GM18858 (cell line): Measurements from ENCODE around the gene SARM1.

ENCODE experiments used
- ATAC-seq: cut with Tn5 transposase; IDR thresholded peaks from one replicate; pipeline ENCODE4 v1.9.1; 2021; ENCODE audit not compliant: unreplicated experiment

Gene SARM1

DNA sequence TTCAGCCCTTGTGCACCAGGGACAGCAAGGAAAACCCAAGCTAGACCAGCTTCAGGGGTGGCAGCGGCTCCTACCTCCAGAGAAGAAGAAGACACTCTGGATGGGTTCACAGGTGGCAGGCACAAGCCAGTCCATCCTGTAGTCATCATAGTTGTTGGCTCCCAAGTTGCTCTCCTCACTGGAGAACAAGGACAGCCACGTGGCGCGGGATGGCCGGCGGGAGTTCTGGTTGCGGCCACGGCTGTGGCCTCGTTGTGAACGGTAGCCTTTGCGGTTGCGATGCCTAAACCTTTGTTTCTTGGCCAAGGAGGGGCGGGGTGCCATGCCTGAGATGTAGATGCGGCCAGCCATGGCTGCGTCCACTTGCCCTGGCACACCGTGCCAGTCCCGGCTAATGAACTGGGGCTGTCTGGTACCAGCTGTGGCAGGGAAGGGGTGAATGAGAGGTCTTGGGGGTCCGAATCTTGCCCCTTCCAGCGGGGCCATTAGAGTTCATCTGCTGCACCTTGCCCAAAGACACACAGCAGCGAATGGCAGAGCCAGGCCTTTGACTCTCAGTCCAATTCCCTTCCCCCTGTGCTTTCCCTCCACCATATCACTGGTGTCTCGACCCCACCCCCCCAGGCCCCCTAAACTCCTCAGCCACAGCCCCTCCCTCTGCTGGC, 3.7 kb upstream of the SARM1 start:
- ATAC-seq = no peak

DNA sequence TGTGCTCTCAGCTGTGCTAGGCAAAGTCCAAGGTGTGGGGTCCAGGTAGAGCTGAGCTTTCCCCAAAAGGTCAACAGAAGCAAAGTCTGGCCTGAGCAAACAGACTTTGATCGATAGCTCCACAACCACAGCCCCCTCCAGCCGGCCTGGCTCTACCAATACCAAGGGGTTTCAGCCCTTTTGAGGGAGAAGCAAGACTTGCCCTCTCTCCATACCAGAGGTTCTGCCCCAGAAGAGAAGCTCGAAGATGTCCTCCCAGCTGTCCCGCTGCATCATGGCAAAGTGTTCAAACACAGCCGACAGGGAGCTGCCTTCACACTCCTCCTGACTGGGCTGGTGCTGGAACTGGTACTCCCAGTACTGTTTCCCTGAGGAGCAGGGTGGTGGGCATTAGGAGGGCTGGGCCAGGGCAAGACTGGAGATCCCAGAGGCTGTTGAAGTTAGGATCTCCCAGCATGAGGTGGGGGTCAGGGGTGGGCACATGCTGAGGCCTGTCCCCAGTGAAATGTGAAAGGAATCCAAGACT, 3.1 kb upstream of the SARM1 start:
- ATAC-seq = no peak

DNA sequence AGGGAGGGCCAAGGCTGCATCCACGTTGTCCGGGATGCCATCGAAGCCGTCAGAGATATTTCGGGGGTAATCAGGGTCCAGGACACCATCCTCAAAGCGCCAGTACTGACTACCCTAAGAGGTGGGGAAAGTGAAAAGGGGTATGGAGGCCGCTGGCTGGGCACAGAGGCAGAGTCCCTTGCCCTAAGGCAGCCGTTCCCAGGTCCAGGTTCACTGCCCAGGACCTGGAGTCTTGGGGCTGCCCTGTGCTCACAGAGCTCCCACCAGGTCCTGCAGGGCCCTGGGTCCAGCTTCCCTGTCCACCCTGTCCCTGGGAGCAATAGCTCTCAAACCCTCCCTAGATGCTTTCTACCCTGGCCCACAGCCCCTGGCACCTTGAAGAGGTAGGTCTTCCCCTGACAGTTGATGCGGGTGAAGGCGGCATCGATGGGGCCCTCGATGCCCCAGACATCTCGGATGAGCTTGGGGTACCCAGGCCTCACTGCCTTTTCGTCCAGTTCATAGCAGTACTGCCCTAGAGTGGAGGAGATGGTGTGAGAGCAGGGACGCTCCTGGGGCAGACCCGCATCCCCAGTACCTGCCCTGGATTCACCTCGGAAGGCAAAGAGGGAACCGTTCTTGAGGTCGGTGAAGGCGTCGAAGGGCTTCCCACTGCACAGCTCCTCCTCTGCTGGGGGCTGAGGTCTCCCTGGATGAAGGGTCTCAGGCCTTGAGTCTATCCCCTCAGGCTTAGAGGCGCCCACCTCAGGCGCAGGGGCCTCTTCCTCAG, 2.4 kb upstream of the SARM1 start:
- ATAC-seq = no peak

DNA sequence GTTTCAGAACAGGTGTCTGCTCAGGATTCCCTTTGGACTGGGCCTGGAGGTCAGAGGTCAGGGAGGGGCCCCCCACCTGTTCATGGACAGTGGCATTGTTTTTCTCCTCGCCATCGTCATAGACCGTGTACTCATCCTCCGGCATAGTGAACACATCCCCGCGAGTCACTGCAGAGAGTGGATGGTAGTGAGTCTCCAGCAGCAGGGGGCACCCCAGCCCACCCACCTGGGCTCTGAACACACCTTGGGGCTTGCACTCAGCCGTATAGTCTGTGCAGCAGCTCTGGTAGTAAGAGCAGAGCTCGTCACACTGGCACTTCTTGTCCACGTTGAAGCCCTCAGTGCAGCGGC, 1.8 kb upstream of the SARM1 start:
- ATAC-seq = no peak

DNA sequence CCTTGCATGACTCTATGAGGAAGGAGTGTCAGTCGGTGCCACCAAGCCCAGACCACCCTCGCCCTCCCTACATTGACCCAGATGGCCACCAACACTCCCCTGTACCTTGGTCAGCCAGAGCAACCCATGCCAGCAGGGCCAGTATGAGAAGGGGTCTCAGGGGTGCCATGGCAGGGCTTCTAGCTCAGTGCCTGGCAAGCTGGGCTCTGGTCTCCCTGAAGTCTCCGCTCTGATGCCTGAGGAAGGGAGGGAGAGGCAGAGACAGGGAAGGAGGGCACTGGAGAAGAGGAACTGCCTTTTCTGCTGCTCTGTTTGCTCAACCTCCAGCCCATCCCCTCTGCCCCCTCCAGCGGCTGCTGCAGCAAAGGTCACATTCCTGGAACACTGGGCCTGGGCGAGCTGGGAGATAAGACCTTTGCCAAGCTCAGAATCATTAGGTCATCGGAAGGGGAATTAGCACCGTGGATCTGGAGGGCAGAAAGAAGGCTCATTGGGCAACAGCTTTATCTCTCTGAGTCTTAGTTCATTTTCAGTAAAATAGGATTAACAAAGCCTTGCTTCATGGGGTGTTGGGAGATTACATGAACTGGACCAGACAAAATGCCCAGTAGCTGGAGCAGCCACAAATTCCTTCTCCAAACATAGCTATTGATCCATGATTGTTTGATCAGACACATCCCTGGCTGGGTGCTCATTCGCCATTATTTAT, 1.3 kb upstream of the SARM1 start, which contains the start of gene VTN:
VTN (minus strand) TSS at position 273 of the 709 bp plus-strand sequence; CDS start at position 169, 104 bp downstream.
- no peak for ATAC-seq

DNA sequence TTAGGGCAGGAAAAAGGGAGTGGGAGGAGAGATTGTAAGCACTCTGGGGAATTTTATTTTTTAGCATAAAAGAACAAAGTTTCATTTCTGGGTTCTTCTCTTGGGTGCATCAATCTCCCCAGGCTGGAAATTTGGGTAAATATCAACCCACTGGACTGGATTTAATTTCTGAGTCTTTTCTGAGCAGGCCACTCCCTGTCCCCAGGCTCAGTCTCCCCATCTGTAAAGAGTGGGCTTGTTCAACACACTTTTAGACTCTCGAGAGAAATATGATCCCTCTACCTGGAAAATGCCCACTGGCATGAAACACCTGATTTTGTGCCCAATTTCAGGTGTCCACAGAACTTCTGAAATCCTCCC, 770 bp upstream of the SARM1 start:
- ATAC-seq = no peak

DNA sequence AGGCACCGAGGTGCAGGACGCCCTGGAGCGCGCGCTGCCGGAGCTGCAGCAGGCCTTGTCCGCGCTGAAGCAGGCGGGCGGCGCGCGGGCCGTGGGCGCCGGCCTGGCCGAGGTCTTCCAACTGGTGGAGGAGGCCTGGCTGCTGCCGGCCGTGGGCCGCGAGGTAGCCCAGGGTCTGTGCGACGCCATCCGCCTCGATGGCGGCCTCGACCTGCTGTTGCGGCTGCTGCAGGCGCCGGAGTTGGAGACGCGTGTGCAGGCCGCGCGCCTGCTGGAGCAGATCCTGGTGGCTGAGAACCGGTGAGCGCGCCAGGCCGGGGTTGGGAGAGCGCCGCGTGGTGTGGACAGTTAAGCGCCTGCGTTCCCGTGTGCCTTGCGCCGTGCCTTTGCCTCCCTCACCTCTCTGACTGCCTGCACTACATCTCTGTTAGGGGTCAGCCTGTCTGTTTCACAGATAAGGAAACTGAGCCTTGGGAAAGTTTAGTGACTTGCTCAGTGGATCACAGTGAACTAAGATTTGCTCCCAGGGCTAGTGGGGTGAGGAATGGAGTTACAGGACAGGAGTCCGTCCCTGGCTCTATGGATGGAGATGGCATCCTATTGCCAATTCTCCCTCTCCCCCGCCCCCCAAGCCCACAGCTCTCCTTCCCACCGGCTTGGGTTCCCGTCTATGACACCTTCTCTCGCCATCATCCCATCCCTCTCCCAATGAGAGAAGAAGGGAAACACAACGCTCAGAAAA, 880 bp downstream of the SARM1 start:
- no peak for ATAC-seq

DNA sequence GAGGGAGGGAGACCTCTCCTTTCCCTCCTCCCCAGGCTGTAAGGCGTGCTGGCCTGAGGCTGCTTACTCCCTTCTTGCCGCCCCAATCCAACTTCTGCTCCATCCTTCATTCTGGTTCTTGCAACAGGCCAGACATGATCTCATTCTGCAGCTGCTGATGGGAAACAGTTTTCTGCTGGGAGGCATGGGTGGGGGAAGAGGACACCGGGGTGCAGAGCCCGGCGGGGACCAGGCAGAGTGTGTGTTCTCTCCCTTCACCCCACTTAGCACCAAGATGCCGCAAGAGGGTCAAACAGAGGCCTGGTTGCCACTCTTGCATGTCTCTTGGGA, 1.4 kb downstream of the SARM1 start:
- no peak for ATAC-seq

DNA sequence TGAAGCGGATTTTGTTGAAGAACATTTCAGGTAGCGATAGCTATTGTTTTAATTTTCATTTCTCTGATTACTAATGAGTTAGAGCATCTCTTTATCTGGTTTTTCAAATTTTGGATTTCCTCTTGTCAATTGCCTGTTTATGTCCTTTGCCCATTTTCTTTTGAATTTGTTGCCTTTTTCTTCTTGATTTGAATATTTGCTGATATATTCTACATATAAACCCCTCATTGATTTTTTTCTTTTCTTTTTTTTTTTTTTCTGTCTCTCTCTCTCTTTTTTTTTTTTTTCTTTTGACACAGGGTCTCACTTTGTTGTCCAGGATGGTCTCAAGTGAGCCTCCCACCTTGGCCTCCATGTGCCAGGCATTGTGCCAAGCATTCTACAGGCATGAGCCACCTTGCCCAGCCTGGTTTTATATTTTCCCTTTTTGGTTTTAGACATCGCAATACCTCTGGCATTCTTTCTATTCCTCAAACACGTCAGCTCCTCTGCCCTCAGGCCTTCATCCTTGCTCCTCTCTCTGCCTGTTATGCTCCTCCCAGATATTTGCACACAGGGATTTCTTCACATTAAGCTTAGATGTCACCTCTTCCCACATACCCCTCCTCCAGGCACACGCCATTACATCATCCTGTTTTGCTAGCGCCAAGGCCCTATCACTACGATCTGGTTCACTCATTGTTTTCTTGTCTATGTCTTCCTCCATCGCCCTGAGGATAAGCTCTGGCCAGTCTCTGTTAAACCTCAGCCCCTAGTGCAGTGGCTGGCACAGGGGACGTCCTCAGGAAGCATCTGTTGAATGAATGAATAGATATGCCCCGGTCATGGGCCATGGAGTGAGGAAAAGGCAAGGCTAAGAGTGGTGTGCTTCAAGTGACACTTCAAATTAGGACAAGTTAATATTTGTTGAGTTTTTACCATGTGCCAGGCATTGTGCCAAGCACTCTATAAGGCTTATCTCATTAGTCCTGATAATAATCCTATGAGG, 8.6 kb downstream of the SARM1 start:
- no peak for ATAC-seq

DNA sequence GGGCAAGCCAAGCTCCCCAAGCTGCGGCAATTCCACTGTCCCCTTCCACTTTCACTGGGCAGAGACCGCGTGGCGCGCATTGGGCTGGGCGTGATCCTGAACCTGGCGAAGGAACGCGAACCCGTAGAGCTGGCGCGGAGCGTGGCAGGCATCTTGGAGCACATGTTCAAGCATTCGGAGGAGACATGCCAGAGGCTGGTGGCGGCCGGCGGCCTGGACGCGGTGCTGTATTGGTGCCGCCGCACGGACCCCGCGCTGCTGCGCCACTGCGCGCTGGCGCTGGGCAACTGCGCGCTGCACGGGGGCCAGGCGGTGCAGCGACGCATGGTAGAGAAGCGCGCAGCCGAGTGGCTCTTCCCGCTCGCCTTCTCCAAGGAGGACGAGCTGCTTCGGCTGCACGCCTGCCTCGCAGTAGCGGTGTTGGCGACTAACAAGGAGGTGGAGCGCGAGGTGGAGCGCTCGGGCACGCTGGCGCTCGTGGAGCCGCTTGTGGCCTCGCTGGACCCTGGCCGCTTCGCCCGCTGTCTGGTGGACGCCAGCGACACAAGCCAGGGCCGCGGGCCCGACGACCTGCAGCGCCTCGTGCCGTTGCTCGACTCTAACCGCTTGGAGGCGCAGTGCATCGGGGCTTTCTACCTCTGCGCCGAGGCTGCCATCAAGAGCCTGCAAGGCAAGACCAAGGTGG, 9.8 kb downstream of the SARM1 start:
- no peak for ATAC-seq

DNA sequence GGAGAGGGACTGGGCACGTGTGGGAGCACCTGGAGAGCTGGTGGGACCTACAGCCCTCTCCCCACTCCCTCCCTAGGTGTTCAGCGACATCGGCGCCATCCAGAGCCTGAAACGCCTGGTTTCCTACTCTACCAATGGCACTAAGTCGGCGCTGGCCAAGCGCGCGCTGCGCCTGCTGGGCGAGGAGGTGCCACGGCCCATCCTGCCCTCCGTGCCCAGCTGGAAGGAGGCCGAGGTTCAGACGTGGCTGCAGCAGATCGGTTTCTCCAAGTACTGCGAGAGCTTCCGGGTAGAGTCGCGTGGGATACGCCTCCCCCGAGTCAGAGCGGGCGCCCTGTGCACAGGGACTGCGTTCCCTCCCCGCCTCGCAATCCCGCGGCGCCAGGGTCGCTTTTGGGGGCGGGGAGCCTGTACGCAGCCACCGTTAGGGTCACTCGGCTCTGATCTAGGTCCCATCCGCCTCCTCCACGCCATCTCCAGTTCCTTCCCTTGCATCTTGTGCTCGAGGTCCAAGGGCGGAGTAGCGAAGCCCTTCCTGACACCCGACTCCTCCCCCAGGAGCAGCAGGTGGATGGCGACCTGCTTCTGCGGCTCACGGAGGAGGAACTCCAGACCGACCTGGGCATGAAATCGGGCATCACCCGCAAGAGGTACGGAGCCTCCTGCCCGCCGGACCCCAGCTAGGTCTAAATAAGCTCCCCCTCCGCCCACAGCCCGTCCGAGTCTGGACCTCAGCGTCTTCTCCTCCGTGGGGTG, 13.0 kb downstream of the SARM1 start:
- ATAC-seq = no peak

DNA sequence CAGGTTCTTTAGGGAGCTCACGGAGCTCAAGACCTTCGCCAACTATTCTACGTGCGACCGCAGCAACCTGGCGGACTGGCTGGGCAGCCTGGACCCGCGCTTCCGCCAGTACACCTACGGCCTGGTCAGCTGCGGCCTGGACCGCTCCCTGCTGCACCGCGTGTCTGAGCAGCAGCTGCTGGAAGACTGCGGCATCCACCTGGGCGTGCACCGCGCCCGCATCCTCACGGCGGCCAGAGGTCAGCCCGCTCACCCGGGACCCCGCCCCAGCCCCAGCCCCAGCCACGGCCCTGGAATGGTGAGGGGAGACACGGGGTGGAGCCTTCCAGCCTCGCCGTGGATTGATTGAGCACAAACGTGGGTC, 13.5 kb downstream of the SARM1 start:
- ATAC-seq = no peak

DNA sequence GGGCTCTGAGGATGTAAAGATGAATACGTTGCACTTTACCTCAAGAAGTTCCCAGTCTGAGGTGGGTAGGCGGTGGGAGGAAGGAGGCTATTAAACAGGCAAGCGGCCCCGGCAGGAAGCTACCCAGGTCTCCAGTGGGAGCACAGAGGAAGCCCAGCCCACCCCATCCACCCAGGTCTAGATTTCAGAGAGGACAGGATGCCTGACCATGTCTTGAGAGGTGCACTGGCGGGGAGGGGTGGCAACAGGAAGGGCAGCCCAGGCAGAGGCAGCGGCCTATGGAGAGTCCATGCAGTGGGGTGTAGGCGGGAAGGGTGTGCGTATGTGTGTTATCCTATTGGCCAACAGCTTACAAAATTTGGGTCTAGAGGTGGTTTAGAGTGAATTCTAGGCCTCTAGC, 13.9 kb downstream of the SARM1 start:
- ATAC-seq = no peak

DNA sequence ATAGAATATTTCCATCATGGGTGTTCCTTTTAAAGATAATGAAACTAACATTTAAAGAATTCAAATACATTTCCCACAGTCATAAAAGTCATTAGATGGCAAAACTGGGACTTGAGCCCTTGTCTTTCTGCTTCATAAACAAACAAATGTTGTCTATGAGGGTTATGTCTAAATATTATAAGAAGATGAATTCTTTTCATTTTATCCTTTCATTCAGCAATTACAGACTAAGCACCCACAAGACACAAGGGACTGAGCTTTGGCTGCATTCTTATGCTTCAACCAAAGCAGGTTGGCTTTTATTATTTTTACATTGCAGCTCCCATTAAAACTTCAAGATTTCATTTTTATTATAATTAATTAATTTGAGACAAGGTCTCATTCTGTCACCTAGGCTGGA, 14.9 kb downstream of the SARM1 start:
- ATAC-seq = no peak

DNA sequence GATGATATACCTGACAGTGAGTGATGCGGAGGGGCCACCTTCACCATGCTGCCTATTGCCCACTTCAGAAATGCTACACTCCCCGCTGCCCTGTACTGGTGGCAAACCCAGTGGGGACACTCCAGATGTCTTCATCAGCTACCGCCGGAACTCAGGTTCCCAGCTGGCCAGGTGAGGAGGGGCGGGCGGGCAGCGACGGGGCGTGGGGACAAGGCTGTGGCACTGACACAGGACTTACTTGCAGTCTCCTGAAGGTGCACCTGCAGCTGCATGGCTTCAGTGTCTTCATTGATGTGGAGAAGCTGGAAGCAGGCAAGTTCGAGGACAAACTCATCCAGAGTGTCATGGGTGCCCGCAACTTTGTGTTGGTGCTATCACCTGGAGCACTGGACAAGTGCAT, 16.6 kb downstream of the SARM1 start:
- no peak for ATAC-seq

DNA sequence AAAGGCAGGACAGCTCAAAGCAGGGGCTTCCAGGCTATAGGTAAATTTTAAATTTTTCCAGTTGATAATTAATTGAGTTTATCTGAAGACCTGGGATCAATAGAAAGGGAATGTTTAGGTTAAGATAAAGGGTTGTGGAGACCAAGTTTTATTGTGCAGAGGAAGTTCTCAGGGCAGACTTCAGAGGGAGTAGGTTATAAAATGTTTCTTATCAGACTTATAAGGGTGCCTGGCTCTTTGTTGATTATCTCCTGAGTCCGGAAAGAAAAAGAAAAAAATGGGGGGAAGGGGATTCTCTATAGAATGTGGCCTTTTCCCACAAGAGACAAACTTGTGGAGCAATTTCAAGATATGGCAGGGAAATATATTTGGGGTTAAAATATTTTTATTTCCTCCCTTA, 18.6 kb downstream of the SARM1 start:
- no peak for ATAC-seq

DNA sequence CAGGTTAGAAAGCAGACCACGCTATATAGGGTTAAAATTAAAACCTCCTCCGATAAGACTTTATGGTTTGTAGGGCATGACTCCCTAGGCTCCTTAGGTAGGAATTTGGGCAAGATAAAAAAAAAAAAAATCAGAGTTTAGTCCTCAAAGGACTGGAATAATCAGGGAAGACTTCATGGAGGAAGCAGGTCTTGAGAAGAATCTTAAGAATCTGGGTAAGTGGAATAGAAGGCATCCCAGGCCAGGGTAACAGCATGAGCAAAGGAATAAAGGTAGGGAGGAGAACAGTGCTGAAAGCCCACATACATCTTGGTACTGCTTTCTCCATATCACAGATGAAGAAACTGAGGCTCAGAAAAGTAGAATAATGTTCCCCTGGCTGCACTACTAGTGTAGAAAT, 19.1 kb downstream of the SARM1 start:
- no peak for ATAC-seq

DNA sequence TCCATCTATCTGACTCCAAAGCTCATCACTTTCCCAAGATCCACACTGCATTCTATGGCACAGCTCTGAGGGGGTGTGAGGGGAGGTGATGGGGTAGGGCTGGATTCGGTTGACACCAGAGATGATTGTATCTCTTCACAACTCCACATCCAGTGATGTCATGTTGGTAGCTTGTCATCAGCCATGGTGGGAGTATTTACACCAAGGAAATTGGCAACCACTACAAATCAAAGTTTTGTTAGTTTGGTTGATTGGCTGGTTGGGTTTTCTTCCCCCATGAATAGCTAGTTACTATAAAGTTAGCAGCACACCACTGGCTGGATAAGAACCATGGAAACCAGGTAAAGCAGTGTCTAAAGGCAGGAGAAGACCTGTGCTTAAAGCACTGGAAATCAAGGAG, 19.5 kb downstream of the SARM1 start:
- ATAC-seq = no peak

DNA sequence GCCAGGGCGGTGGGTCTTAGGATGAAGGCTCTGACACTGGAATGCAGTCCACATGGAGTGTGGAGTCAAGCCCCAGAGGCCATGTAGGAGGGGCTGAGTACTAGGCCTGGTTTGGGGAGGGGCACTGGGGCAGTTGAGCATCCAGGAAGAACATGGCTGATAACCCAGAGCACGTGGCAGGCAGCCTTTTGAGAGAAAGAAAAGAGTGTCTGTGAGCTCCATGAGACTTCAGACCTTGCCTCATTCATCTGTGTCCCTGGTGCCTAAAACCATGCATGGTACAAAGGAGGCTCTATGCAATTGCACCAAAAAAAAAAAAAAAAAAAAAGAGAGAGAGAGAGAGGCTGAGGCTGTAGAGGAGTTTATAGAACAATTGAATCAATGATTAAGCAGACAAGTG, 19.9 kb downstream of the SARM1 start:
- ATAC-seq = no peak
